Epithelial cell of esophagus (primary cell): Measurements from ENCODE around the gene PPFIA1.

ENCODE experiments used
- DNase-seq: peaks from one replicate; pipeline ENCODE4 v3.0.0; 2010; ENCODE audit warnings: low read depth
- H3K4me3 ChIP-seq: 2 replicates; pipeline ENCODE4 v1.5.1; 2011; ENCODE audit warnings: mild to moderate bottlenecking, low read length, control low read depth
- TF ChIP-seq, protein P1 (sequence below): IDR thresholded peaks from 2 replicates; pipeline ENCODE4 v1.5.1; 2011; ENCODE audit warnings: low read depth, mild to moderate bottlenecking, low read length, control low read depth, inconsistent platforms; ENCODE audit not compliant: insufficient read depth; ENCODE audit errors: missing control alignments

The PPFIA1 gene

GRCh38 chr11:70433038-70433437 is 162.5 kb downstream of the PPFIA1 start:
- no peak for DNase-seq

DNA sequence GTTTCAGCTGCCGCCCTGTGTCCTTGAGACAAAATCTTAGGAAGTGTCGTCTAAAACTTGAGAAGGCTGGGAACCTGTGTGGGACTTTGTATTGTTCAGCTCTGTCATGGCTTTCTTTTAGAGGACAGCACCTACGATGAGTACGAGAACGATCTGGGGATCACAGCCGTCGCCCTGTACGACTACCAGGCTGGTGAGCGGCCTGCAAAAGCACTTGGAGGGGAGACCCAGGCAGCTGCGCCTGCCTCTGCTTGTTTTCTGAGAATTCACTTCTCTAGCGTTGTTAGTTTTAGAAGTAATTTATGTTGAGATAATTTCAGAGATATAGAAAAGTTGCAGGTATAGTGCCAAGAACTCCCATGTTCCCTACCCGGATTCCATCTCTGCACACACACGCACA is 163.0 kb downstream of the PPFIA1 start:
- no peak for DNase-seq
- no peak overlapping the region for H3K4me3 ChIP-seq
- TF ChIP-seq, protein P1, sequence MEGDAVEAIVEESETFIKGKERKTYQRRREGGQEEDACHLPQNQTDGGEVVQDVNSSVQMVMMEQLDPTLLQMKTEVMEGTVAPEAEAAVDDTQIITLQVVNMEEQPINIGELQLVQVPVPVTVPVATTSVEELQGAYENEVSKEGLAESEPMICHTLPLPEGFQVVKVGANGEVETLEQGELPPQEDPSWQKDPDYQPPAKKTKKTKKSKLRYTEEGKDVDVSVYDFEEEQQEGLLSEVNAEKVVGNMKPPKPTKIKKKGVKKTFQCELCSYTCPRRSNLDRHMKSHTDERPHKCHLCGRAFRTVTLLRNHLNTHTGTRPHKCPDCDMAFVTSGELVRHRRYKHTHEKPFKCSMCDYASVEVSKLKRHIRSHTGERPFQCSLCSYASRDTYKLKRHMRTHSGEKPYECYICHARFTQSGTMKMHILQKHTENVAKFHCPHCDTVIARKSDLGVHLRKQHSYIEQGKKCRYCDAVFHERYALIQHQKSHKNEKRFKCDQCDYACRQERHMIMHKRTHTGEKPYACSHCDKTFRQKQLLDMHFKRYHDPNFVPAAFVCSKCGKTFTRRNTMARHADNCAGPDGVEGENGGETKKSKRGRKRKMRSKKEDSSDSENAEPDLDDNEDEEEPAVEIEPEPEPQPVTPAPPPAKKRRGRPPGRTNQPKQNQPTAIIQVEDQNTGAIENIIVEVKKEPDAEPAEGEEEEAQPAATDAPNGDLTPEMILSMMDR: no peak

More at GRCh38 chr11:70433038-70433437, 162.5 kb downstream of the PPFIA1 start:
- TF ChIP-seq, protein P1: no peak
- H3K4me3 ChIP-seq: no peak overlapping the region
